ENCODE data around the gene SCMH1.

The SCMH1 gene

DNA sequence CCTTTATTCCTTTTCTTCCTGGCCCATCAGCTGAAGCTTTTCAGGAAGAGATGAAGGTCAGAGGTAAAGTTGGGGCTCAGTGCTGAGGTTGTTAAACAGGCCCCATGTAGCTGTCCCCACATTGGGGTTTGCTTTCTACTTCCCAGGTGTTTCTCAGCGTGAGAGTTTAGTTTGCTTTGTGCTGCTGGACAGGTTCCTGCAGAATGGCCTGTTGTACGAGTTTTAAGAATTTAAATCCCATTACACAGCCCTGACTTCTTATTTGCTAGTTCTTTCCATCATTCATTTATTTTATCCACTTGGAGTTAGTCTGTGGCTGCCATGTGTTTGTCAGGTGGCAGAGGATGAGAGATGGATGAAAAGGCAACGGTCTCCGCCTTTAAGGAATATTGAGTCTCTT, 243.4 kb downstream of the SCMH1 start:
- no peak for DNase-seq (ENCODE audit: low spot score)

DNA sequence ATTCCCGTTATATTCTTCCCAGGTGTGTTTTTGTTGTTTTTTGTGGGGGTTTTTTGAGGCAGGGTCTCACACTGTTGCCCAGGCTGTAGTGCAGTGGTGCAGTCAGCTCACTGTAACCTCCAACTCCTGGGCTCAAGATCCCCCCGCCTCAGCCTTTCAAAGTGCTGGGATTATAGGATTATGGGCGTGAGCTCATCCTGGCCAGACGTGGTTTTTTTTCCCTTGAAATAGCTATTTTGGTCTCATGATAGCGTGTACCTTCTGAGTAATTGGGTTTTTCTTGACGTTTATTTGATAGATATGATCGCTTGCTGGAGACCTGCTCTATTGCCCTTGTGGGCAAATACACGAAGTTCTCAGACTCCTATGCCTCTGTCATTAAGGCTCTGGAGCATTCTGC, 245.0 kb downstream of the SCMH1 start:
- DNase-seq (ENCODE audit: low spot score) = no peak

DNA sequence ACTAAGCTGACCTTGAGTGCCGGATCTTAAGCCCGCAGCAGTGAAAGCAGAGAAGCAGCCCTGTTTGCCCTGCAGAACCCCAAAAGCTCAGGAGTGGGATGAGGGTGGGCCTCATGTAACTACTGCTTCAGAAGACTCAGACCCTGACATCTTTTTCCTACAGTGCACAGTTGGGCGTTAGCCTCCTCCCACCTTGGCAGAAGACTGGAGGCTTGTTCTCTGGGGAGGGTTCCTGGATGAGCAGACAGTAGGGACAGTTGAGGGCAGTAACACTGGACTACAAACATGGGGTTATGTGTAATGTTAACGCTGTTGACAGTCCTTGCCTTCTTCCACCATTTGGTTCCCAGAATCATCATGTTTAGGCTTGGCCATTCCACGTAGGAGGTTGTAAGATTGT, 253.0 kb downstream of the SCMH1 start:
- DNase-seq (ENCODE audit: low spot score) = no peak

DNA sequence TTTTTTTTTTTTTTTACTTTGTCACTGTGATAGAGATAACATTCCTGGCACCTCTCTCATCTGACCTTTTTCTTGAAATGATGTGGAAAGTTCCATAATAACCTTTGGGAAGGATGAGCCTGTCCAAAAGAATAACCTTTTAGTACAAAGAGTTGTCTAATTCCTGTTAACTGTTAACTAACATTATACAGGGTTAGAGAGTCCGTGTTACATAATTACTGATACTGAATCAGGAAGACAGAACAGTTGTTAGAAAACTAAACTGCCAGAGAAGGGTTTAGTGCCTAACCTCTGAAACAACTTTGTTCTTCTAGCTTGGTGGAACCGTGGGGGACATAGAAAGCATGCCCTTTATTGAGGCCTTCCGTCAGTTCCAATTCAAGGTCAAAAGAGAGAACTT, 253.8 kb downstream of the SCMH1 start:
- DNase-seq (ENCODE audit: low spot score) = no peak

DNA sequence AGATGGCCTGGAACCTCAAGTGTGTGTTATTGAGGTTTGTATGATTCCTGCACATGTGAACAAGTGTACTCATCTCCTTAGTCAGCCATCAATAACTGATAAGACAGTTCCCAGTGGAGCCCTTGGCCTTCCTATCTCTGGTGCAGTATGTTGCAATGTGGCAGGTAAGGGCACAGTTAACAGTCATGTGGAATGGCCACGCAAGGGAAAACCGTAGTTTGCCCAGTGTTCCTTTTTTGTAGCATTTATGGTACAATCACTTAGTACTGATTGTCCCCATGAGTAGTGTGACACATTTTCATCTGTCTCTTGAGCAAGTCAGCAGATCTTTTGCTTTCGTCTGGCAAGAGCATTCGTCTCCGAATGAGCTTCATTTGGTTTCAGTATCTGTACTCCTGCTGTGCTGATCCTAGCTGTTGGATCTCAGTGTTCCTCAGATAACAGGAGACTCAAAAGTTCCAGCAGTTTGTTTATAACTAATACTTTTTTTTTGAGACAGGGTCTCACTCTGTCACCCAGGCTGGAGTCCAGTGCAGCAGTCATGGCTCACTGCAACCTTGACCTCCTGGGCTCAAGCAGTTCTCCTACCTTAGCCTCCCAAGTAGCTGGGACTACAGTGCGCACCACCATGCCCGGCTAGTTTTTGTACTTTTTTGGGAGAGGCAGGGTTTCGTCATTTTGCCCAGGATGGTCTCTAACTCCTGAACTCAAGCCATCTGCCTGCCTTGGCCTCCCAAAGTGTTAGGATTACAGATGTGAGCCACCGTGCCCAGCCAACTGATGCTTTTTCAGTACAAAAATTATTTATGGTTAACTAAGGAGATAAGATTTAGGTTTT, 254.4 kb downstream of the SCMH1 start:
- DNase-seq (ENCODE audit: low spot score) = no peak

DNA sequence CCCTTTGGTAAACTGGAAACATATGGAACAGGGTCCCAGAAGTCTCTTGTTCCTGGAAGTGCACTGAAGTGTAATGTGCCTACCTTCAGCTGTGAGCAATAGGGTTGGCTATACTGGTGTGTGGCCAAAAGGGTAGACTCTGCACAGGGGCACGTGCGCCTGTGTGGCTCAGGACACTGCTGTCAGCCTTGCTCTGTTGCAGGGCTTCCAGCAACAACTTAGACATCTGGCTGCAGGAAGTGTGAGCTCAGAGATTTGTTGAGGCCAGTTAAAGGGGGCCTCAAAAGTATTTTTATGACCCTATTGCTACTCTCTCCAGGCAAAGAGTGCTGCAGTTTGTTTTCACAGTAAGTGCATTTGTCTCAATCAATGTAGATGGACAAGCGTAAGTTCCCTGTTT, 255.2 kb downstream of the SCMH1 start:
- DNase-seq (ENCODE audit: low spot score) = no peak

DNA sequence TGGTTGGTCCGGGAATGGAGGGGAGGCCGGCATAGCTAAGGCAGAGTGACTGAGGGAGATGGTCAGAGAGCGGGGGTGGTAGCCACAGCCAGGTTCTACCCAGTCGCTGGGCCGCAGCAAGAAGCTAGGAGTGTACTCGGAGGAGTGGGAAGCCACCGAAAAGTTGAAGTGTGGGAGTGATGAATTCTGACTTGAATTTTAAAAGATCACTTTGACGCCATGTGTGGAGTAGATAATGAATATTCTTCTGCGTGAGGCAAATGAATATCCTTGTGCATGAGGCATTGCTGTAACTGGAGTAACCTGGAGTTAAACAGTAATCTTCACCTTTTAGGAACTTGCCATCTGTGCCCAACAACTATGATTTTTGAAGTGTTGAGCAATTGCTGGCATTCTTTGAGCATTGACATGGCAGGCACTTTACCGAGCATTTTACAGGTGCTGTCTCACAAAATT, 255.8 kb downstream of the SCMH1 start:
- no peak for DNase-seq (ENCODE audit: low spot score)

DNA sequence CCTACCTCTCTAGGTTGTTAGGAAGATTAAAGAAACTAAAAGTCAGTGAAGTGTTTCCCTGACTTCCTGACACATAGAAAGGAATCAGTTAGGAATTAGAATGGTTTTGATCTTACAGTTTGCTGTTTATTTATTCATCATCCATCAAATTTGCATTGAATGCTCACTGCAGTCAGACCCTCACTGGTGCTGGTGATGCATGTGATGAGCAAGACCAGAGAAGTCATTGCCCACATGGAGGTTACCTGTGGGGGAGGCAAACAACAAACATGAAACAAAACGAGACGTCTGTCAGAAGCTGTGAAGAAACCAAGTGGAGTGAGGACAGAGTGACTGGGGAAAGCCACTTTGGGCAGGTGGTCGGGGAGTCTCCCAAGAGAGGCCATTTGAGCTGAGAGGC, 256.2 kb downstream of the SCMH1 start:
- DNase-seq (ENCODE audit: low spot score) = no peak

DNA sequence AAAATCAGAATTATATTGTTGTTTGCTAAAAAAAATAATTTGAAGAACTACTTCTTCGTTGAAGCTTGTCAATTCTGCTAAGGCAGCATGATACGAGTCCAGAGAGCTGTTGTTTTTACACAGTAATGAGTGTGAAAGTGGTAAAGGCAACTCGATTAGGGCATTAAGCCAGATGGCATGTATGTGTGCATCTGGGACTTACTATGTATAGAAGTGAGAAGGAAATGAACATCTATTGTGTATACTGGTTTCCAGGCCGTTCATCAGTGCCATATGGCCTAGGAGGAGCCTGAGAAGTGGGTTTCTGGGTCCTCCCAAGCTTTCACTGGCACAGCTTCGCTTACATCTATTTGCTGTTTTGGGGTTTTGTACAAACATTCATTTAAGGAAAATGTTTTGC, 256.9 kb downstream of the SCMH1 start:
- no peak for DNase-seq (ENCODE audit: low spot score)

DNA sequence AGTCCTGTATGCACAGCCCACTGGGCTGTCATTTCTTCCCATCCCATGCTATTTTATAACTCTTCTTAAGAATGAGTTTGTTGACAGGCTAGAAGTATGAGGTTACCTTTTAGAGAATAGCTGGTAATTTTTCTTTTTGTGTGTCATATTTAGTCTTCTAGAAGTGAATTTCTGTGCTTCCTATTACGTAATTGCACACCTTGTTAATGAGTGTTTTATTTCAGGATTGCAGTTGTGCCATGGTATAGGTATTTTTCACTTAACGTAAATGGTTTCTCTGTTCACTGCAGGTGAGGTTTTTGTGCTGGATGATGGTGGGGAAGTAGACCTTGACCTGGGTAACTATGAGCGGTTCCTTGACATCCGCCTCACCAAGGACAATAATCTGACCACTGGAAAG, 257.6 kb downstream of the SCMH1 start:
- DNase-seq (ENCODE audit: low spot score) = no peak

DNA sequence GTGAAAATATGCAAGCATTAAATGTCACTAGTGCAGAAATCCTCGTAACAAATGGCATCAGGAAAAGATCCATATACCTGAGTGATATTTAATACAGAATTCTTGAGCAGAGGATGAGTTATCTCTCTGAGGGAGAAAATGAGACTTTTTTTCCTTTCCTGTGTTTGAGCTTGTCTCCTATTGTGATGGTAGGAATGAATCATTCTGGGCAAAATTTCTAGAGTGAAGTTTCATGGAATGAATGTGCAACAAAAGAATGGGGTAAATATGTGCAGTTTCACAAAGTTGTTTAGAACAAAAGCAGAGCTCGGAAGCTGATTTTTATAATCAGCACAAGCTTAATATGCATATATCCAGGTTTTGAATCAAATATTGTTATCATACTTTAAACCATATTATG, 258.0 kb downstream of the SCMH1 start:
- peak; percentile 76 for DNase-seq (ENCODE audit: low spot score)

DNA sequence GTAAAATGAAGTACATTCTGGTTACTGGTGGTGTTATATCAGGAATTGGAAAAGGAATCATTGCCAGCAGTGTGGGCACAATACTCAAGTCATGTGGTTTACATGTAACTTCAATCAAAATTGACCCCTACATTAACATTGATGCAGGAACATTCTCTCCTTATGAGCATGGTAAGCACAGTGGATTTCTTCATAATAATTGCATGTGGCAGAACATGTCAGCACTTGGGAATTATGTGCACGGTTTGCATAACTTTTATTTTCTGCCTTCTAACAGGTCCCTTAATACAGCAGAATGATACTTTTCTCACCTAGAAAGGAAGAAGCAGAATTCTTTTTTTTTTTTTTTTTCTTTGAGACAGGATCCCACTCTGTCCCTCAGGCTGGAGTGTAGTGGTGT, 258.8 kb downstream of the SCMH1 start:
- DNase-seq (ENCODE audit: low spot score) = no peak

DNA sequence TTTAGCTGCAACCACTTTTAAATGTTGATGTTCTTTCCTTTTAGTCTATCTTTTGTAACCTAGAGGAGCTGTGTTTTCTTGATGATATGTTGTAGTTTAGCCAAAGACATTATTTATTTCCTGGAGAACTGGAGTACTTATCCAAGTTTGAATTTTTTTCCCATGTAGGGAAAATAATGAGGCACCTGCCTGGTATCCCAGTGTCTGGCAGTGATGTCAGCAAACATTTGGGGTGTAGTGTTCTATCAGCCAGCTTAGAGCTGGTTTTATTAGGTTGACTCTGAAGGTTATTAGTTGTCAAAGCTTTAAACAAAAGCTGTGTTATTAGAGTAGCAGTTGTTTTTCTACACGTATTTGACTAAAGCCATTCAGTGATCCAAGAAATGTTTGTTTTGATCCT, 259.4 kb downstream of the SCMH1 start:
- DNase-seq (ENCODE audit: low spot score) = no peak

DNA sequence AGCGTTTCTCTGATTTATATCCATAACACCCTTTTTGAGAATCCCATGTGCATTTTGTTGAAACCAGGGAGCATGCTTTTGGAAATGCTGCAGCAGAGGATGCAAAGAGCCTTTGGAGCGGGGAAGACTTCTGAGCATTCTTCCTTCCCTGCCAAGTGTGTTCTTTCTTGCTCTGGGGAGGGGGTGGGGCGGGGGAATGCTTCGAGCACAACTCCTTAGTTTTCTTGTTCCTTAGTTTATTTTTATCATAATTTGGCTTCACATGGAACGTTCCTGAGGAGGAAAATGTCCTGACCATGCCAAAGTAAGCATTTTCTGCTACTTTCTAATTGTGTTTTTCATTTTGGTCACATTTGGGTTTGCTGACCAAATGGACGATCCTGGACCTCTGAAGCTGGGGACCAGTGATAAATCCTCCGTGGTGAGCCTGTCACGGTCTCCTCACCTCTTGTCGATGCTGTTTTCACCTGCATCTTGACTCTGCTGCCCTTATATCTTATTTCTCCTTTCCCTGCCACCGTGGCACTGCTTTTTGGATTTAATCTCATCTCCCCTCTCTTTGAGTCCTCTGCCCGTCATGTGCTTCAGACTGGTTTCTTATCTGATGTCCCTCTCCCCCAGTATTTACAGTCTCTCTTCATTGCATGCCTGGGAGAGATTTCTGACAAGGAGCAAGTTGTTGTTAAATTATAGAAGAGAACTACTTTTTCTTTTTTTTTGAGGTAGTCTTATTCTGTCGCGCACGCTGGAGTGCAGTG, 260.2 kb downstream of the SCMH1 start:
- no peak for DNase-seq (ENCODE audit: low spot score)

DNA sequence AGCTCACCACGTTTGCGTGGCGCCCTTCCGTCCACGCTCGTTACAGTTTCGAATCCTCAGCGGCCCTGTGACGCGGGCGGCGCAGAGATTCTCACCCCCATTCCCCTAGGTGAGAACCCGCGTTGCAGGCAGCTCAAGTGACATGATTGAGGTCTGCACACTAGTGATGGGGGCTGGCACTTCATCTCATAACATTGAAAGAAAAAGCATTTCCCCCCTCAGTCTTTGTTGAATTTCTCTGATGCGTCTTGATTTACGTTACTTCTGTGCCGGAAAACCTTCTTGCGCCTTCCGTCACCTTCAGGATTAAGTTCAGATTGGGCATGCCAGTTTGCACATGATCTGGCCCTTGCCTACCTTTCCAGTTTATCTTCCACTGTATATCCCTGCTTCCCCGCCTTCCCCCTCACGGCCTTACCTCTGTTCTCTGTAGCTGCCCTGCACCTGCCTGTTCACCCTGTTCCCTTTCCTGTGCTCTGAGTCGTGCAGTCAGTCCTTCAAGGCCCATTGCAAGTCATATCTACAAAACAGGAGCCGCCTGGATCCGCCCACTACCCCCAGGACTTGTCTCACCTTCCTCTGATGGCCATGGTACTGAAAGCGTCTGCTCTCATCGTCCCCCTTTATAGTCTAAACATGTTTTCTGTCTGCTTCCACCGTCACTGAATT, 261.5 kb downstream of the SCMH1 start:
- DNase-seq (ENCODE audit: low spot score) = peak; percentile 65

DNA sequence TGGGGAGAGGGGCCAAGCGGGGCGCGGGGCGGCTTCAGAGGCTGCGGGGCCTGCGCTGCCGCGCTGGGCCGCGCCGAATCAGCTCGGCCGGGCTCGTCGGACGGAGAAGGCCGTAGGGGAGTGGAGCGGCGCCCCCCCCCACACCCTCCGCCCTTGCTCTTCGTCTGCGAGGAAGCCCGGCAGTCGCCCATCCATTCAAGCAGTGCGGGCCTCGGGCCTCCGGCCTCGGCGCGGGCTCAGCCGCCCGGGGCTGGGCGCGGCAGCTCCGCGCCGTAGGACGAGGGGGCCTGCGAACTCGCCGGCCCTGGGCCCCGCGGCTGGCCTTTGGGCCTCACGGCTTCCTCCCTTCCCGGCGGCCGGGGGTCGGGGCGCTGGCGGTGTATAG, 262.0 kb downstream of the SCMH1 start:
- no peak for DNase-seq (ENCODE audit: low spot score)

DNA sequence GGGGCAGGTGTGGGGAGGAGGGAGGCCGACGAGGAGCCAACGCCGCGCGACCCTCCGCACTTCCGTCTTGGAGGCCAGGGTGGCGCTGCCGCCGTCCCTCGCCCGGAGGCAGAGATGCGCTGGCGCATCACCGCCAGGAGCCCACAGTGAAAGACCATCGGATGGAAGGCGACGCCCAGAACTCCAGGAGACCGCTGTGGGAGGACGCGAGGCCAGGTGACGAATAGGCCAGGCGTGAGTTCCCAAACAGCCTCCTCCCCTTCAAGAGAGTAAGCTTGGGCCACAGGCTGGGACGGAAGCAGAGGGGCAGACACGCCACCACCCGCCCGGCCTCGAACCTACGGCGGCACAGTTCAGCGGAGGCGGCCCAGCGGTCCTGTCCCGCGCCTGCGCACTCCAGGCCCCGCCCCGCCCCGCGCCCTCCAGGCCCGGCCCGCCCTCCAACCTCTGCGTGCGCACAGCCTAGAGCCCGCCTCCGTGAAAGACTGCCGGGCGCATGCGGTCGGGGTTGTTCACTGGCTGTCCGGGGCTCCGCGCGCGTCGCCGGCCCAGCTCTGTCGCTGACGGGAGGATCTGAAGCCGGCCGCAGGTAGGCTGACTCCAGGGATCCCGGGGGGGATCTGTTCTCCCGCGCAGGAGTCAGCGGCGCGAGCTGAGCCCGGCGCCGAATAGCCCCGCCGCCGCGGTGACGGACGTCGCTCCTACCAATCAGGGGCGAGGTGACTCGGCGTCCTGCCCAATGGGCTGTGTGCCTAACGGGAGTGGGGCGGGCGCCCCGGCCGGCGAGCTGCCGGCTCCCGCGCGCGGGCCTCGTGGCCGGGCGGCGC, 262.7 kb downstream of the SCMH1 start, which contains the start of gene CTPS1:
CTPS1 (plus strand) TSS at position 456 of the 827 bp plus-strand sequence. CDS start 3,595 bp downstream, outside the sequence.
- peak; percentile 96 for DNase-seq (ENCODE audit: low spot score)

DNA sequence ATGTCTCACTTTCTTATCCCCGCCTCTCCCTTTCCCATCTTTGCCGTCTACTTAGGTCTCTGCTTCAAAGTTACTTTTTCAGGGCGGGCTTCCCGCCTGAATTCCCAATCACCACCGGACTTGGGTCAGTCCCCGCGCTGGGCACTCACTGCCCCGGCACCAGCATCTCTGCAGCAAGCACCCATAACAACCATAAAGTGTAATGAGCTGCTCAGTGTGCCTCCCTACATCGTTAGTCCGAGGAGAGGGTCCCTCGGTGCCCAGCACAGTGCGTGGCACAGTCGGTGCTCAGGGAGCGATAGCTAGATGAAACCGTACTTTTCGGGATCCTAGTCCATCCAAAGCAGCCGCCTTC, 263.2 kb downstream of the SCMH1 start:
- DNase-seq (ENCODE audit: low spot score) = no peak

DNA sequence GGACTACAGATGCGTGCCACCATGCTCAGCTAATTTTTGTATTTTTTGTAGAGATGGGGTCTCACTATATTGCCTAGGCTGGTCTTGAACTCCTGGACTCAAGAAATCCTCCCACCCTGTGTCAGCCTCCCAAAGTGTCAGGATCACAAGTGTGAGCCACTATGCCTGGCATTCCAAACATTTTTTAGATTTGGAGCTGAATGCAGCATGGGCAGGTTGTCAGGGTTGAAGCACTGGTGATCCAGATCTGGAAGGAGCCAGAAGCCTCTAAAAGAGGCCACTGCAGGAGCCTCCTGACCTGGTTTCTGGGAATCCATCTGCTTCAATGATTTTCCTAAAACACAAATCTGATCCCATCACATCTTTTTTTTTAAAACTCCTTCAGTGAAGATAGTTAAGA, 264.4 kb downstream of the SCMH1 start:
- DNase-seq (ENCODE audit: low spot score) = no peak
